K562 (cell line): ENCODE results near the gene BTAF1. TPM values are rescaled to one million over a fixed set of nuclear protein-coding genes. Genes with fewer than 3 reads are reported as not detected.

Source experiments
- C11orf30 ChIP-seq: fragments of 450-650 bp; IDR thresholded peaks from 2 replicates; pipeline ENCODE4 v1.6.1; 2016; ENCODE audit warnings: low read depth, mild to moderate bottlenecking
- CHD7 ChIP-seq: fragments of 200-600 bp; sonication (generic); IDR thresholded peaks from one replicate; pipeline ENCODE4 v1.6.1; 2012; ENCODE audit warnings: mild to moderate bottlenecking, low read depth, low read length, inconsistent platforms
- GTF2A2 ChIP-seq: IDR thresholded peaks from 2 replicates; pipeline ENCODE4 v1.6.1; 2016; ENCODE audit warnings: mild to moderate bottlenecking, missing genetic modification characterization, missing compliant biosample characterization
- HDAC8 ChIP-seq: fragments of 450-650 bp; IDR thresholded peaks from 2 replicates; pipeline ENCODE4 v1.6.1; 2016; ENCODE audit warnings: mild to moderate bottlenecking, missing genetic modification characterization, moderate library complexity, missing compliant biosample characterization
- LCOR ChIP-seq: sonication (generic); formaldehyde crosslinking; IDR thresholded peaks from 2 replicates; pipeline ENCODE4 v1.8.0; 2022; ENCODE audit warnings: mild to moderate bottlenecking, missing genetic modification reagents
- PCBP1 ChIP-seq: fragments of 200-400 bp; formaldehyde crosslinking; IDR thresholded peaks from 2 replicates; pipeline ENCODE4 v1.6.1; 2018; ENCODE audit warnings: mild to moderate bottlenecking, low read depth, low read length; ENCODE audit not compliant: poor library complexity, severe bottlenecking
- POLR2B ChIP-seq: fragments of 450-650 bp; IDR thresholded peaks from 2 replicates; pipeline ENCODE4 v1.6.1; 2018; ENCODE audit warnings: low read depth; ENCODE audit not compliant: partially characterized antibody
- RNF2 ChIP-seq: sonication (generic); IDR thresholded peaks from 2 replicates; pipeline ENCODE4 v1.6.1; 2016
- SLC30A9 ChIP-seq: fragments of 250-450 bp; sonication (Bioruptor Pico); IDR thresholded peaks from 2 replicates; pipeline ENCODE4 v1.8.0; 2022; ENCODE audit warnings: mild to moderate bottlenecking, moderate library complexity
- SMARCA4 ChIP-seq: fragments of 450-650 bp; IDR thresholded peaks from 2 replicates; pipeline ENCODE4 v1.6.1; 2016
- SNAPC5 ChIP-seq: fragments of 250-450 bp; sonication (Bioruptor Pico); IDR thresholded peaks from 2 replicates; pipeline ENCODE4 v1.8.0; 2021; ENCODE audit warnings: moderate library complexity, mild to moderate bottlenecking, inconsistent platforms
- SRF ChIP-seq, 2 experiments: fragments of 250-450, 450-650 bp in 1 of 2; sonication (Bioruptor Pico) in 1 of 2; sonication (generic) in 1 of 2; formaldehyde crosslinking; IDR thresholded peaks; 2 replicates each; pipeline versions ENCODE4 v1.5.0 to v1.5.1; 2020 to 2022; ENCODE audit warnings: mild to moderate bottlenecking in 1 of 2, missing genetic modification reagents in 1 of 2
- YY1 ChIP-seq, 3 experiments: IDR thresholded peaks; 2 replicates each; pipeline ENCODE4 v1.6.1; 2011; ENCODE audit warnings: low read length in 2 of 3, mild to moderate bottlenecking in 2 of 3, moderate library complexity in 2 of 3, borderline replicate concordance in 1 of 3, control low read depth in 1 of 3, low read depth in 1 of 3; ENCODE audit not compliant: insufficient read depth in 3 of 3, insufficient replicate concordance in 2 of 3, control insufficient read depth in 1 of 3, insufficient read length in 1 of 3; ENCODE audit errors: extremely low read depth in 1 of 3
- ZBTB26 ChIP-seq: fragments of 450-650 bp; formaldehyde crosslinking; IDR thresholded peaks from 2 replicates; pipeline ENCODE4 v1.4.0; 2022; ENCODE audit warnings: missing genetic modification characterization
- ZNF75A ChIP-seq: fragments of 450-650 bp; formaldehyde crosslinking; IDR thresholded peaks from 2 replicates; pipeline ENCODE4 v1.4.0; 2020; ENCODE audit warnings: mild to moderate bottlenecking
- polyA plus RNA-seq, 8 experiments: library from polyadenylated mRNA; depleted of rRNA in 4 of 8; stranded (reverse) in 5 of 8; unstranded in 3 of 8; fragments of >200 nt; fragmentation: Nextera tagmentation in 2 of 8; fragmentation: Illumina TruSeq in 1 of 8; extraction: Ambion mirVana in 2 of 8; extraction: Trizol in 1 of 8; gene quantifications; 2 replicates each; pipeline versions ENCODE4 v1.2.1 to v1.2.3, GENCODE V29; 2011 to 2014; ENCODE audit warnings: inconsistent platforms in 1 of 8, missing spikeins in 1 of 8
- total RNA-seq, 7 experiments: library from RNA; depleted of rRNA in 6 of 7; stranded (reverse); fragments of >200 nt in 6 of 7; fragmentation: Illumina TruSeq in 2 of 7; extraction: Trizol in 2 of 7; gene quantifications; 2 replicates each; pipeline versions ENCODE4 v1.2.1 to v1.2.3, GENCODE V29; 2011 to 2021; ENCODE audit warnings: low replicate concordance in 1 of 7

The BTAF1 gene
- total and polyA plus RNA-seq, 9 of the 15 experiments (the other 6 are each of a cell fraction or from before 2014, with no cell fraction given), result 6.6 to 70.7 (median 30.5) TPM

- TF ChIP-seq GTF2A2 (tag), result no peak
- no peak for TF ChIP-seq ZNF75A (CRISPR knock-in tag)
- TF ChIP-seq ZBTB26, result no peak
- no peak for TF ChIP-seq CHD7
- TF ChIP-seq SNAPC5 (CRISPR knock-in tag), result no peak
- no peak for TF ChIP-seq C11orf30
- TF ChIP-seq SLC30A9, result no peak
- TF ChIP-seq SMARCA4, result peak; percentile 90
- TF ChIP-seq PCBP1, result no peak
- no peak for TF ChIP-seq HDAC8 (tag)
- no peak for TF ChIP-seq RNF2
- TF ChIP-seq YY1 (IDR thresholded peaks at IDR 0.05; ENCODE audit: borderline replicate concordance in 1 of 3, control insufficient read depth in 1 of 3, extremely low read depth in 1 of 3, insufficient read depth in 3 of 3, insufficient read length in 1 of 3, insufficient replicate concordance in 2 of 3, low read depth in 1 of 3, low read length in 2 of 3), result peak in 1 of 3 experiments; percentile 67
- TF ChIP-seq SRF (CRISPR knock-in tag; IDR thresholded peaks at IDR 0.05), result no peak
- TF ChIP-seq LCOR, result no peak
- TF ChIP-seq POLR2B, result no peak
These were observed 21.5 kb upstream of the BTAF1 start (continued) for GRCh38 chr10:91901784-91902677.
